HUDEP-2 (cell line): Measurements from ENCODE around the gene TRIM56.
A peak's percentile ranks its signal among the peaks of the same experiment; 100 is the strongest.
"Not testable (repeated sequence)": the region's sequence is repeated elsewhere in the genome, so short reads cannot be mapped to it uniquely, and the experiment has no call there.

Experiments
- DNase-seq, 76 experiments: peaks; one replicate each; lab custom pipeline; 2025; ENCODE audit not compliant: unreplicated experiment in 76 of 76; lab: John Stamatoyannopoulos, UW

TRIM56 gene

GRCh38 chr7:101085162-101085964, at the start of gene TRIM56:
TSS of gene TRIM56 (plus strand) at chr7:101085481. CDS start at chr7:101087313, 1,832 bp downstream.
- peak in 66 of 76 experiments; percentile 6 to 76 (median 60) for DNase-seq

- DNase-seq = no peak
These were observed 49.3 kb upstream of the TRIM56 start for GRCh38 chr7:101035941-101036340.

- not testable (repeated sequence) for DNase-seq
These were observed 44.0 kb upstream of the TRIM56 start for GRCh38 chr7:101041283-101041682.

GRCh38 chr7:101058355-101058754, 26.9 kb upstream of the TRIM56 start:
- peak in 47 of 76 experiments; percentile 2 to 60 (median 29) for DNase-seq

- no peak for DNase-seq
These were observed 25.7 kb upstream of the TRIM56 start for GRCh38 chr7:101059620-101059942.

- DNase-seq = no peak
These were observed 24.3 kb upstream of the TRIM56 start for GRCh38 chr7:101060992-101061391.

GRCh38 chr7:101064176-101064550, 21.1 kb upstream of the TRIM56 start:
- not testable (repeated sequence) for DNase-seq

- DNase-seq = not testable (repeated sequence)
These were observed 20.1 kb upstream of the TRIM56 start for GRCh38 chr7:101065162-101065561.

- no peak for DNase-seq
These were observed 19.0 kb upstream of the TRIM56 start for GRCh38 chr7:101066141-101066832.

GRCh38 chr7:101066833-101067177, 18.5 kb upstream of the TRIM56 start:
- DNase-seq = no peak

GRCh38 chr7:101068401-101068800, 16.9 kb upstream of the TRIM56 start:
- no peak for DNase-seq

GRCh38 chr7:101071362-101072104, 13.7 kb upstream of the TRIM56 start:
- not testable (repeated sequence) for DNase-seq

GRCh38 chr7:101075646-101076045, 9.6 kb upstream of the TRIM56 start:
- no peak for DNase-seq

- not testable (repeated sequence) for DNase-seq
These were observed 9.1 kb upstream of the TRIM56 start for GRCh38 chr7:101076183-101076582.

GRCh38 chr7:101077303-101078086, 7.8 kb upstream of the TRIM56 start:
- DNase-seq = peak in 65 of 76 experiments; percentile 10 to 82 (median 52)

- no peak for DNase-seq
These were observed 3.8 kb upstream of the TRIM56 start for GRCh38 chr7:101081432-101081831.

- DNase-seq = no peak
These were observed 468 bp upstream of the TRIM56 start for GRCh38 chr7:101084865-101085161.

GRCh38 chr7:101087334-101088068, 2.2 kb downstream of the TRIM56 start:
- no peak for DNase-seq

- DNase-seq = no peak
These were observed 2.8 kb downstream of the TRIM56 start for GRCh38 chr7:101088069-101088425.

GRCh38 chr7:101088858-101089529, 3.7 kb downstream of the TRIM56 start:
- DNase-seq = no peak
